ENCODE measurements around the gene MAP1LC3B.
"Not testable (repeated sequence)": the region's sequence is repeated elsewhere in the genome, so short reads cannot be mapped to it uniquely, and the experiment has no call there.

Gene MAP1LC3B

GRCh38 chr16:87387942-87388817 lies 4.0 kb upstream of the MAP1LC3B start:
- Histone ChIP-seq H4K20me1 (ENCODE audit: low read depth, low read length) (no peaks in the 10 kb centered on the region), H3K79me2 (ENCODE audit: insufficient read depth, low read length) (peaks cover 5% of the 10 kb centered on the region), H3F3A (ENCODE audit: insufficient read depth) (peaks cover 31% of the 10 kb centered on the region), H3K9me2 (replicated peaks; ENCODE audit: insufficient read depth, low read length) (no peaks in the 10 kb centered on the region), H3K36me3 (ENCODE audit: low read length) (no peaks in the 10 kb centered on the region), H3K27me3 (ENCODE audit: low read length) (no peaks in the 10 kb centered on the region), H3K4me2 (ENCODE audit: low read depth, low read length, poor library complexity, severe bottlenecking) (peak overlapping the region; percentile 67), H3K27ac (ENCODE audit: low read depth, low read length) (peak overlapping the region; percentile 82), H3K9me3 (ENCODE audit: insufficient read depth, low read length) (no peaks in the 10 kb centered on the region), H3K4me3 (ENCODE audit: insufficient read depth, low read length, poor library complexity, severe bottlenecking) (peak overlapping the region; percentile 6), H3K9ac (ENCODE audit: low read length) (peak overlapping the region; percentile 47), H2AFZ (ENCODE audit: low read depth, low read length, severe bottlenecking) (peak overlapping the region; percentile 30)
- TF ChIP-seq EZH2phosphoT487 (conservative IDR thresholded peaks at IDR 0.05; ENCODE audit: low read length) (no peak), CTCF (IDR thresholded peaks at IDR 0.05; ENCODE audit: insufficient read depth, low read length, poor library complexity, severe bottlenecking) (no peak)

DNA sequence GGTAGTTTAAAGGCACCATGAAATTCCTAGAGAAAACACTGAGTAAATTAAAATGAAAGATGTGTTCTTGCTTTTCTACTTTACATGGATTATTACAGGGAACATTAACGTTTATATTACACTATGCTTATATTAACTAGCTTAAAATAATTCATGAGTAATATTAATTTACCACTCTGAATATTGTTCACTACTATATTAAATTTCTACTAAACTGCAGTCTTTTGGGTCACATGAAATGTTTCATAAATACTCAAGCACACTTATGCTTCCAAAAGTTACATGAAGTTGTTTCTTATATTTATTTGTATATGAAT lies 3.4 kb upstream of the MAP1LC3B start:
- H3K4me3 ChIP-seq (ENCODE audit: insufficient read depth, low read length, poor library complexity, severe bottlenecking): peak overlapping the region; percentile 6
- H3F3A ChIP-seq (ENCODE audit: insufficient read depth): peaks cover 34% of the 10 kb centered on the region
- peak overlapping the region; percentile 47 for H3K9ac ChIP-seq (ENCODE audit: low read length)

DNA sequence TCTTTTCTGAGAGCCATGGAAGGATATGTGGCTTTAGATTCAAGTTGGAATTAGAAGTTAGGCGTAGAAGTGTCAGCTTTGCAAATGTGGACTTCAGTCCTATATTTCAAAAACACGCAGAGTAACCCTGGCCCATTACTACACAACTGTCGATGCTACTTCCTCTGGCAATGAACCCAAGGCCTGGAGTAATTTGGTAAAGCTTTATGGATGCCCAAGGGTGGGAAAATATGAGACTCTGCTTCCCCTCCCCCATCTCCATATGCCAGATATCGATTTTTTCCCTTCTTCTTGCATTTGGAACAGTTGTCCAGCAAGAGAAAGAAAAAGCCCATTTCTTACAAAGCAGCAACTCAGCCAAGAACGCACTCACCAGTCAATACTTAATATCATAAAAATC lies 2.9 kb upstream of the MAP1LC3B start:
- Histone ChIP-seq H3K27me3 (ENCODE audit: low read length) (no peaks in the 10 kb centered on the region), H3K4me2 (ENCODE audit: low read depth, low read length, poor library complexity, severe bottlenecking) (peak overlapping the region; percentile 67), H3F3A (ENCODE audit: insufficient read depth) (peaks cover 34% of the 10 kb centered on the region), H3K9me3 (ENCODE audit: insufficient read depth, low read length) (no peaks in the 10 kb centered on the region), H3K79me2 (ENCODE audit: insufficient read depth, low read length) (peaks cover 16% of the 10 kb centered on the region), H3K36me3 (ENCODE audit: low read length) (no peaks in the 10 kb centered on the region), H3K4me3 (ENCODE audit: insufficient read depth, low read length, poor library complexity, severe bottlenecking) (no peak overlapping the region), H3K27ac (ENCODE audit: low read depth, low read length) (peak overlapping the region; percentile 82), H4K20me1 (ENCODE audit: low read depth, low read length) (no peaks in the 10 kb centered on the region), H2AFZ (ENCODE audit: low read depth, low read length, severe bottlenecking) (peak overlapping the region; percentile 43), H3K9ac (ENCODE audit: low read length) (no peak overlapping the region), H3K9me2 (replicated peaks; ENCODE audit: insufficient read depth, low read length) (no peaks in the 10 kb centered on the region)
- TF ChIP-seq EZH2phosphoT487 (conservative IDR thresholded peaks at IDR 0.05; ENCODE audit: low read length): no peak
- no peak for TF ChIP-seq CTCF (IDR thresholded peaks at IDR 0.05; ENCODE audit: insufficient read depth, low read length, poor library complexity, severe bottlenecking)

More for the DNA sequence above, 3.4 kb upstream of the MAP1LC3B start:
- Histone ChIP-seq H3K9me3 (ENCODE audit: insufficient read depth, low read length) (no peaks in the 10 kb centered on the region), H3K27ac (ENCODE audit: low read depth, low read length) (peak overlapping the region; percentile 82), H3K36me3 (ENCODE audit: low read length) (no peaks in the 10 kb centered on the region), H3K9me2 (replicated peaks; ENCODE audit: insufficient read depth, low read length) (no peaks in the 10 kb centered on the region), H3K4me2 (ENCODE audit: low read depth, low read length, poor library complexity, severe bottlenecking) (peak overlapping the region; percentile 67), H2AFZ (ENCODE audit: low read depth, low read length, severe bottlenecking) (peak overlapping the region; percentile 30), H3K79me2 (ENCODE audit: insufficient read depth, low read length) (peaks cover 11% of the 10 kb centered on the region), H3K27me3 (ENCODE audit: low read length) (no peaks in the 10 kb centered on the region), H4K20me1 (ENCODE audit: low read depth, low read length) (no peaks in the 10 kb centered on the region)
- TF ChIP-seq EZH2phosphoT487 (conservative IDR thresholded peaks at IDR 0.05; ENCODE audit: low read length) (no peak), CTCF (IDR thresholded peaks at IDR 0.05; ENCODE audit: insufficient read depth, low read length, poor library complexity, severe bottlenecking) (no peak)

DNA sequence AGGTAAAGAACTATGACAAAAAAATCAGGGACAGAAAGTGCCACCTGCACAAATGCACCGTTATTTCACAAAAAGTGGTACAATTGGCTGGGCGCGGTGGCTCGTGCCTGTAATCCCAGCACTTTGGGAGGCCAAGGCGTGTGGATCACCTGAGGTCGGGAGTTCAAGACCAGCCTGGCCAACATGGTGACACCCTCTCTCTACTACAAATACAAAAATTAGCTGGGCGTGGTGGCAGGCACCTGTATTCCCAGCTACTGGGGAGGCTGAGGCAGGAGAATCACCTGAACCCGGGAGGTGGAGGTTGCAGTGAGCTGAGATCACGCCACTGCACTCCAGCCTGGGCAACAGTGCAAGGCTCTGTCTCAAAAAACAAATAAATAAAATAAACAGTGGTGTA lies 2.2 kb upstream of the MAP1LC3B start:
- not testable (repeated sequence) for H3K27me3 ChIP-seq (ENCODE audit: low read length); H2AFZ ChIP-seq (ENCODE audit: low read depth, low read length, severe bottlenecking); H3K27ac ChIP-seq (ENCODE audit: low read depth, low read length); H3K4me2 ChIP-seq (ENCODE audit: low read depth, low read length, poor library complexity, severe bottlenecking); H4K20me1 ChIP-seq (ENCODE audit: low read depth, low read length); H3K36me3 ChIP-seq (ENCODE audit: low read length); H3K9me2 ChIP-seq (replicated peaks; ENCODE audit: insufficient read depth, low read length); H3K9ac ChIP-seq (ENCODE audit: low read length); H3K9me3 ChIP-seq (ENCODE audit: insufficient read depth, low read length); H3K4me3 ChIP-seq (ENCODE audit: insufficient read depth, low read length, poor library complexity, severe bottlenecking)
- Histone ChIP-seq H3K79me2 (ENCODE audit: insufficient read depth, low read length) (peaks cover 22% of the 10 kb centered on the region), H3F3A (ENCODE audit: insufficient read depth) (peaks cover 34% of the 10 kb centered on the region)
